ENCODE measurements around the gene LAMP5. TPM values are rescaled to one million over a fixed set of nuclear protein-coding genes. Genes with fewer than 3 reads are reported as not detected.

LAMP5 gene
- total RNA-seq, 6 experiments from 2014 or later = 0.10 TPM; not detected in 5

- TF ChIP-seq CTCF (IDR thresholded peaks at IDR 0.05) = no peak
- TF ChIP-seq POLR2A (IDR thresholded peaks at IDR 0.05) = no peak
- Histone ChIP-seq H3K27me3 (peaks cover 0 to 3% of the 10 kb centered on the region in 2 donors), H3K27ac (no peak overlapping the region), H3K4me3 (no peak overlapping the region), H3K36me3 (no peaks in the 10 kb centered on the region), H3K9me3 (no peaks in the 10 kb centered on the region), H3K4me1 (no peaks in the 10 kb centered on the region)
- ATAC-seq = peak; percentile 10 to 62 (median 38)
- DNase-seq = no peak
- intact Hi-C loops (cut with DNase I) = no loop called here
- WGBS (ENCODE audit: insufficient coverage, low coverage, low lambda C conversion rate, missing lambda C conversion rate) = 0% methylated on average over 2 of the region's 2 CpGs
These were observed 14.3 kb upstream of the LAMP5 start for GRCh38 chr20:9500121-9500520.

- ATAC-seq (no peak), DNase-seq (no peak)
- Histone ChIP-seq H3K27me3 (peaks cover 0 to 8% of the 10 kb centered on the region in 2 donors), H3K27ac (no peak overlapping the region), H3K4me3 (no peak overlapping the region), H3K4me1 (no peaks in the 10 kb centered on the region), H3K36me3 (no peaks in the 10 kb centered on the region), H3K9me3 (no peaks in the 10 kb centered on the region)
- WGBS (ENCODE audit: insufficient coverage, low coverage, low lambda C conversion rate, missing lambda C conversion rate) = 36% methylated on average over 2 of the region's 2 CpGs
- TF ChIP-seq POLR2A (IDR thresholded peaks at IDR 0.05) (no peak), CTCF (IDR thresholded peaks at IDR 0.05) (no peak)
- intact Hi-C loops (cut with DNase I) = no loop called here
These were observed 12.9 kb upstream of the LAMP5 start for GRCh38 chr20:9501473-9501872.

- ATAC-seq = no peak
- H3K27ac ChIP-seq = no peak overlapping the region
- intact Hi-C loops (cut with DNase I) = no loop called here
These were observed 10.7 kb upstream of the LAMP5 start for GRCh38 chr20:9503526-9504245.

GRCh38 chr20:9506280-9506821 is 8.0 kb upstream of the LAMP5 start:
- H3K4me3 ChIP-seq = no peak overlapping the region
- no peaks in the 10 kb centered on the region for H3K4me1 ChIP-seq
- H3K27ac ChIP-seq = no peak overlapping the region
- H3K27me3 ChIP-seq = peaks cover 0 to 20% of the 10 kb centered on the region in 2 donors
- ATAC-seq (no peak), DNase-seq (no peak)
- no peaks in the 10 kb centered on the region for H3K36me3 ChIP-seq
- no peaks in the 10 kb centered on the region for H3K9me3 ChIP-seq
- WGBS (ENCODE audit: insufficient coverage, low coverage, low lambda C conversion rate, missing lambda C conversion rate) = 5% methylated on average over 11 of the region's 34 CpGs
- intact Hi-C loops (cut with DNase I) = no loop called here
- TF ChIP-seq POLR2A (IDR thresholded peaks at IDR 0.05) = no peak
- TF ChIP-seq CTCF (IDR thresholded peaks at IDR 0.05) = no peak

More at GRCh38 chr20:9503526-9504245, 10.7 kb upstream of the LAMP5 start:
- Histone ChIP-seq H3K27me3 (peaks cover 0 to 19% of the 10 kb centered on the region in 2 donors), H3K9me3 (no peaks in the 10 kb centered on the region), H3K36me3 (no peaks in the 10 kb centered on the region), H3K4me1 (no peaks in the 10 kb centered on the region), H3K4me3 (no peak overlapping the region)
- WGBS (ENCODE audit: insufficient coverage, low coverage, low lambda C conversion rate, missing lambda C conversion rate) = 23% methylated on average over 9 of the region's 9 CpGs
- DNase-seq = no peak
- TF ChIP-seq CTCF (IDR thresholded peaks at IDR 0.05) (no peak), POLR2A (IDR thresholded peaks at IDR 0.05) (no peak)
